ENCODE data around the gene GATA1. TPM values are rescaled to one million over a fixed set of nuclear protein-coding genes. Genes with fewer than 3 reads are reported as not detected.

GATA1 gene
- total RNA-seq, result not detected

DNA sequence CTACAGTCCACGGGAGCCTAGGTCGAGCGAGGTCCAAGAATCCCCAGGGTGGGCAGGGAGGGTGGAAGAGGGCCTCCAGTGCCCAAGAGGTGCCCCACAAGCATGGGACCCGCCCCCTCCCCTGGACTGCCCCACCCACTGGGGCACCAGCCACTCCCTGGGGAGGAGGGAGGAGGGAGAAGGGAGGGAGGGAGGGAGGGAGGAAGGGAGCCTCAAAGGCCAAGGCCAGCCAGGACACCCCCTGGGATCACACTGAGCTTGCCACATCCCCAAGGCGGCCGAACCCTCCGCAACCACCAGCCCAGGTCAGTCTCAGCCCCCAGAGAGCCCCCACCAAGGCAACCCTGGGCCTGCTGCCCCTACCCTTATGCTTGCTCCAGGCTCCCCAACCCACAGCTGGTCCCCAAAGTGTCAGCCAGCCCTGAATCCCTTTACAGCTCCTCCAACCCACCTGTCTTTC, at the start of gene GATA1:
Gene GATA1 (plus strand): TSS at position 250 of the 460 bp plus-strand sequence. CDS start 4,520 bp downstream, outside the sequence.
- no peaks in the 10 kb centered on the region for H3K9me3 Mint-ChIP-seq
- ChIA-PET POLR2A (no interaction called here), CTCF (no interaction called here)
- peaks cover 14% of the 10 kb centered on the region for H3K4me1 Mint-ChIP-seq
- no peak within 1 kb of the TSS for H3K4me3 Mint-ChIP-seq
- DNase-seq, result no peak
- peaks cover 9% of the 10 kb centered on the region for H3K27me3 Mint-ChIP-seq
- no peak within 1 kb of the TSS for H3K27ac Mint-ChIP-seq
- H3K36me3 Mint-ChIP-seq (ENCODE audit: low read depth), result no peaks in the 10 kb centered on the region

DNA sequence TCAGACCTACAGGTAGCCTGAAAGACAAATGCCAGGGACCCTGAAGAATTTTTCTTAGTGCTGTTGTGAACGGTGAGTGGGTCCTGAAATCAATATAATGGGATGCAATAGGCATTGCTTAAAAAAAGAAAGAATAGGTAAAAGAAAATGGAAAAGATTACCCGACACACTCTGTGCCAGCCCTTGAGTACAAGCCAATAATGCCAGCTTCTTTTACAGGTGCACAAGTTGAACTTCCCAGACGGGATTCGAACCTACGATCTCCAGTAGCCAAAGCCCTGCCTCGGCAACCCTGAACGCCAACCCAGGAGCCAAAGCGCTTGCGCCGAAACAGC, 49.5 kb upstream of the GATA1 start:
- POLR2A ChIA-PET, result interaction anchor here (0.6 to 4.4 kb wide), 28 partner anchors 8 to 435 kb away, joined by 3 to 59 read pairs (median 4); partner anchors contain the start of genes HDAC6, PLP2, PQBP1 and RBM3

DNA sequence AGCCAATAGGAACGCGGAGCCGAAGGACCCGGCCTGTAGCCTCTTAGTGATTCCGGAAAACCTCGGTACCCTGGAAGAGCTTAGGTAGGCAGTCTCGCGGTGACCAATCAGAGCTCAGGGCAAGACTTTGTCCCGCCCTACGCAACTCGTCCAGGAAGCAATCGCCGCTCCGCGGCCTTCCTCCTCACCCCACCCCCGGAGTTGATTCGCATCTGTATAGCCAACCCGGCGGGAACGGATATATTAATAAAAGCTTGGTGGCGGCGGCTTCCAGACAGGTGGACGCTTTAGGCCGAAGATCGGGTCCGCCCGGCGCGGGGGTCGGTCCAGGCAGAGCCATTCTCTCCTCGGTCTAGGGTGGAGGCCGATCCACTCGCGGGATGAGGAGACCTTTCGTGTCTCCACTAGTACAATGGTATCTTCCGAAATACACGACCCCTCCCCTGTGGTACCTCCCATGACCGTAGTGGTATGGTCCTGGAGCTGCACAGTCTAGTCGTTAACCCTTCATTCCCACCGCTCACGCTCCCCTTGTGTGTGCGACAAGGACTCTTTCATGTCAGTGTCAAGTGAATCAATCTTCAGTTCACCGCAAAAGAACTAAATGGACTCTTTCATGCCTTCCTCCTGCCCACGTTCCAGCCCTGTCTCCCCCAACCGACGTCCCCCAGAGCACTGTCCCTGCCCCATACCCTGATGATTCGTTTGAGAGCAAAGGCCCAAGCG, 49.0 kb upstream of the GATA1 start:
- H3K9me3 Mint-ChIP-seq, result no peaks in the 10 kb centered on the region
- H3K4me1 Mint-ChIP-seq, result peaks cover 19% of the 10 kb centered on the region
- H3K27ac Mint-ChIP-seq, result peak overlapping the region; percentile 96
- POLR2A ChIA-PET, result interaction anchor here (0.6 to 4.4 kb wide), 30 partner anchors 9 to 435 kb away, joined by 3 to 59 read pairs (median 4); partner anchors contain the start of genes HDAC6, PLP2, PQBP1 and RBM3
- H3K27me3 Mint-ChIP-seq, result no peaks in the 10 kb centered on the region
- DNase-seq, result peak; percentile 91
- H3K36me3 Mint-ChIP-seq (ENCODE audit: low read depth), result peaks cover 1% of the 10 kb centered on the region
- H3K4me3 Mint-ChIP-seq, result peak overlapping the region; percentile 91
- CTCF ChIA-PET, result interaction anchor here (1.1 to 1.2 kb wide), 3 partner anchors 42 to 198 kb away, joined by 3 to 4 read pairs (median 3); partner anchors contain the start of genes HDAC6 and TBC1D25

More for the DNA sequence above, 49.5 kb upstream of the GATA1 start:
- Mint-ChIP-seq H3K9me3 (no peaks in the 10 kb centered on the region), H3K4me1 (peaks cover 19% of the 10 kb centered on the region), H3K27me3 (no peaks in the 10 kb centered on the region), H3K36me3 (ENCODE audit: low read depth) (peaks cover 3% of the 10 kb centered on the region), H3K4me3 (peak overlapping the region; percentile 91), H3K27ac (peak overlapping the region; percentile 96)
- CTCF ChIA-PET, result interaction anchor here (1.1 to 1.2 kb wide), 3 partner anchors 41 to 197 kb away, joined by 3 to 4 read pairs (median 3); partner anchors contain the start of genes HDAC6 and TBC1D25
- no peak for DNase-seq

DNA sequence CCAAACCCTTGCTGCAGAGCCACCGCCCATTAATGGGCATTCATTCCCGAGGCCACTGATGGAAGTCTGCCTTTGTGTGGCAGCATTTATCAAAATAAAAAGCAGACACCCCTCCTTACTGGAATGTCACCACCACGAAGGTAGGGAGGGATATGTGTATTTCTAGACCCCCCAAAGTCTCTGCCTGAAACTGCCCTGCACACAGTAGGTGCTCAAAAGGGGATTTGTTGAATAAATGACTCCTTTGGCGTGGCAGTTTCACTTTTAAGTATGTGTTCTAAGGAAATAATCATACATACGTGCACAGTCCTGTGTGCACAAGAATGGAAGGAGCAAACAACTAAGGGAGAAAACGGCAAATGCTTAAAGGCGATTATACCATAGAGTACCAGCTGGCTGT, 48.5 kb upstream of the GATA1 start:
- DNase-seq, result no peak
- H3K27ac Mint-ChIP-seq, result peak overlapping the region; percentile 96
- ChIA-PET CTCF (interaction anchor here (1.1 to 1.2 kb wide), 2 partner anchors 64 to 199 kb away, joined by 3 read pairs; partner anchors contain the start of genes HDAC6 and TBC1D25), POLR2A (interaction anchor here (0.9 to 4.4 kb wide), 20 partner anchors 9 to 304 kb away, joined by 3 to 59 read pairs (median 7); partner anchors contain the start of genes HDAC6, PQBP1, RBM3 and SLC35A2)
- peak overlapping the region; percentile 91 for H3K4me3 Mint-ChIP-seq
- H3K27me3 Mint-ChIP-seq, result no peaks in the 10 kb centered on the region
- H3K9me3 Mint-ChIP-seq, result no peaks in the 10 kb centered on the region
- no peaks in the 10 kb centered on the region for H3K36me3 Mint-ChIP-seq (ENCODE audit: low read depth)
- H3K4me1 Mint-ChIP-seq, result peaks cover 19% of the 10 kb centered on the region

DNA sequence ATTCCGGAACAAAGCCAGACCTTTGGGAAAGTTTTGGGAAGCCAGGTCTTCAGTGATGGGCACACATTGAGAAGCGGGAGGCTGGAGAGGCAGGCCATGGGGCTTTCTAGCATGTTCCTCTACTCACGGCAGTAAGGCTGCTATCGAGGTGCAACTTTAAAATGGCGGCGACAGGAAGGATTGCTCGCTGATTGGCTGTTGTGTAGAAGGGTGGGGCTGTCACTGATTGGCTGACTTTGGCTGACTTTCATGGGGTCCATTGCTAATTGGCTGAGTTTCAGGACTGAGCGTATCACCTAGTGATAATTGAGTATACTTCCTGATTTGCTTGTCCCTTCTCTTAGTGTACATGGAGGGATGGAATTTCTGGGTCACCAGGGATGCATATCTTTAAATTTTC, 44.6 kb upstream of the GATA1 start:
- no peaks in the 10 kb centered on the region for H3K36me3 Mint-ChIP-seq (ENCODE audit: low read depth)
- no peaks in the 10 kb centered on the region for H3K9me3 Mint-ChIP-seq
- DNase-seq, result no peak
- POLR2A ChIA-PET, result no interaction called here
- H3K4me3 Mint-ChIP-seq, result no peak overlapping the region
- H3K4me1 Mint-ChIP-seq, result peaks cover 11% of the 10 kb centered on the region
- H3K27ac Mint-ChIP-seq, result no peak overlapping the region
- H3K27me3 Mint-ChIP-seq, result peaks cover 1% of the 10 kb centered on the region
- CTCF ChIA-PET, result no interaction called here

DNA sequence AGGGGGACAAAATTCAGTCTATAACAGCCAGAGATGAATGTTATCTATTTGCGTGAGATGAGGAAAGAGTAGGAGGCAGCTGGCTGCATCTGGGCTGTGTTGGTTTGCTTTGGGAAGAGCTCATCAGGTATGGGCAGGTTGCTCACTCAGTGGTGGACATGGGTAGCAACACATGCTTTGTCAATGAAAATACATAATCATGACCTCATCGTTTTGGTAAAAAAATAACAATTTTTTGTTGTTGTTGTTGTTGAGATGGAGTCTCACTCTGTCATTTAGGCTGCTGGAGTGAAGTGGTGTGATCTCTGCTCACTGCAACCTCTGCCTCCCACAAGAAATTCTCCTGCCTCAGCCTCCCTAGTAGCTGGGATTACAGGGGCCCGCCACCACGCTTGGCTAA, 41.2 kb upstream of the GATA1 start:
- H3K27ac Mint-ChIP-seq, result no peak overlapping the region
- H3K4me1 Mint-ChIP-seq, result peaks cover 1% of the 10 kb centered on the region
- POLR2A ChIA-PET, result no interaction called here
- H3K36me3 Mint-ChIP-seq (ENCODE audit: low read depth), result no peaks in the 10 kb centered on the region
- no peaks in the 10 kb centered on the region for H3K9me3 Mint-ChIP-seq
- DNase-seq, result no peak
- peaks cover 1% of the 10 kb centered on the region for H3K27me3 Mint-ChIP-seq
- H3K4me3 Mint-ChIP-seq, result no peak overlapping the region
- CTCF ChIA-PET, result no interaction called here

DNA sequence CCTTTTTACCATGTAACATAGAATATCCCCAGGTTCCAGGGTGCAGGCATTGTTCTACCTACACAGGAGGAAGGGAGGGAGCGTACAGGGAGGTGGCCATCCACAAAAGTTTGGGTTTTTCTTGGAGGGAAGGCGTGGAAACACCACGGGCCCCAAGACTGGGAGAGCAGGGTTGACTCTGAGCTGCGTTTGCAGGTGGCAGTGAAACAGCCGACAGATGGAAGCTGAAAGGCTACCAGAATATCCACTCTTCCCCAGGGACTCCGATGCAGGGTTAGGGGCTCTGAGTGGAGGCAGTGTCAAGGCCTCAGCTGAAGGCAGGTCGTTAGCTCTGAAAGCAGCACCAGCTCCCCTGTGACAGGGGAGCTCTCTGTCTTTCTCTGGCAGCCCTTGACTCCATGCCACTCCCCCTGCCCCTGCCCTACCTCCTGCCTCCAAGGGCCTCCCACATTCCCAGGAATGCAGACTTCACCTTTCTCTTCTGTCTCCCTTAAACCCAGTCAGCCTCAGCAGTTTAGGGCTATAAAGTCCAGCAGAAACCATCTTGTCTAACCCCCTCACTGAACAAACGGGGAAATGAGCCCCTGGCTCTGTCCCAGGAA, 38.9 kb upstream of the GATA1 start:
- Mint-ChIP-seq H3K9me3 (no peaks in the 10 kb centered on the region), H3K4me3 (no peak overlapping the region), H3K4me1 (peaks cover 11% of the 10 kb centered on the region), H3K27me3 (peaks cover 1% of the 10 kb centered on the region), H3K36me3 (ENCODE audit: low read depth) (no peaks in the 10 kb centered on the region), H3K27ac (no peak overlapping the region)
- no peak for DNase-seq
- POLR2A ChIA-PET, result no interaction called here
- CTCF ChIA-PET, result interaction anchor here (0.7 kb wide), 1 partner anchor 97 kb away, joined by 5 read pairs; no protein-coding TSS in a partner anchor

DNA sequence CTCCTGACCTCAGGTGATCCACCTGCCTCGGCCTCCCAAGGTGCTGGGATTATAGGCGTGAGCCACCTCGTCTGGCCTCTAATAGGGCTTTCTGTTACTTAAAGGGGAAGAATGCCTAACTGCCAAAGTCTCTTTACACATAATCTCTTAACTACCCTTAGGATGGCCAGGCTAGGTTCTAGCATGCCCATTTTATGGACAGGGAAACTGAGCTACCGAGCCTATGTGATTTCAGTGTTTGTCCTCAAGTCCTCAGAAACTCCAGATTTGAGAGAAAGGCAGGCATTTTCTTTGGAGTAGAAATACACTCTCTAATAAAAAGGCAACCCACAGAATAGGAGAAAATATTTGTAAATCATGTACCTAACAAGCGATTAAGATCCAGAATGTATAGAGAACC, 37.2 kb upstream of the GATA1 start:
- no peak overlapping the region for H3K4me3 Mint-ChIP-seq
- no peak for DNase-seq
- no peaks in the 10 kb centered on the region for H3K36me3 Mint-ChIP-seq (ENCODE audit: low read depth)
- peaks cover 1% of the 10 kb centered on the region for H3K27me3 Mint-ChIP-seq
- ChIA-PET CTCF (no interaction called here), POLR2A (interaction anchor here (0.8 kb wide), 2 partner anchors 12 kb away, joined by 3 read pairs; no protein-coding TSS in a partner anchor)
- H3K9me3 Mint-ChIP-seq, result no peaks in the 10 kb centered on the region
- H3K4me1 Mint-ChIP-seq, result peaks cover 11% of the 10 kb centered on the region
- H3K27ac Mint-ChIP-seq, result no peak overlapping the region

DNA sequence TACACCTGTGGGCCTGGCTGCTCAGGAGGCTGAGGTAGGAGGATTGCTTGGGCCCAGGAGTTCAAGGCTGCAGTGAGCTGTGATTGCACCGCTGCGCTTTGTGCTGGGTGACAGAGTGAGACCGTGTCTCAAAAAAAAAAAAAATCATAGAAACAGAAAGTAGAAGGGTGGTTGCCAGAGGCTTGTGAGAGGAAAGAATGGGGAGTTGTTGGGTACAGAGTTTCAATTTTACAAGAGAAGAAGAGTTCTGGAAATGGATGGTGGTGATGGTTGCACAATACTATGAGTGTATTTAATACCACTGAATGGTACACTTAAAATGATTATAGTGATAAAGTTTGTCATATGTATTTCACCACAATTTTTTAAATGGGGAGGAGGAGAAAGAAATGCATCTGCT, 35.0 kb upstream of the GATA1 start:
- DNase-seq, result no peak
- no peaks in the 10 kb centered on the region for H3K9me3 Mint-ChIP-seq
- H3K36me3 Mint-ChIP-seq (ENCODE audit: low read depth), result no peaks in the 10 kb centered on the region
- H3K27me3 Mint-ChIP-seq, result no peaks in the 10 kb centered on the region
- H3K4me3 Mint-ChIP-seq, result no peak overlapping the region
- H3K27ac Mint-ChIP-seq, result peak overlapping the region; percentile 18
- ChIA-PET POLR2A (interaction anchor here (1.0 kb wide), 1 partner anchor 38 kb away, joined by 3 read pairs; no protein-coding TSS in a partner anchor), CTCF (no interaction called here)
- peaks cover 11% of the 10 kb centered on the region for H3K4me1 Mint-ChIP-seq

DNA sequence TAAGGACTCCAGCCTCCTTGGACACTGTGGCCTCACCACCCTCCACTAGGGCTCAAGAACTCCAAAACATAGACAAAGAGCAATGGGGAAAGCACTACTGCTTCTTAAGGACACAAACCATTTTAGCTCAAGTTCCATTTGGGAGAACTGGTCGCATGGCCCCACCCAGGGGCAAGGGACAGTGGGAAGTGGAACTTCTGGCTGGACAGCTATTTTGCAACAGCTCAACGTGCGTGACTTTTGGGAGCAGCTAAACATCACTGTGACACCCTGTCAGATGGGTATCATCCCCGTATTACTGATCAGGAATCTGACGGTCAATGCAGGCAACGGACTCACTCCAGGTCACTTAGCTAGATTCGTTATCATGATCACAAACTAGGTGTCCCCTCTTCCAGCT, 33.9 kb upstream of the GATA1 start:
- H3K27me3 Mint-ChIP-seq, result no peaks in the 10 kb centered on the region
- POLR2A ChIA-PET, result interaction anchor here (1.0 to 1.2 kb wide), 2 partner anchors 16 to 39 kb away, joined by 3 to 4 read pairs; no protein-coding TSS in a partner anchor
- H3K36me3 Mint-ChIP-seq (ENCODE audit: low read depth), result no peaks in the 10 kb centered on the region
- H3K27ac Mint-ChIP-seq, result no peak overlapping the region
- no peak overlapping the region for H3K4me3 Mint-ChIP-seq
- no peaks in the 10 kb centered on the region for H3K9me3 Mint-ChIP-seq
- H3K4me1 Mint-ChIP-seq, result peaks cover 11% of the 10 kb centered on the region
- DNase-seq, result no peak
- CTCF ChIA-PET, result no interaction called here

DNA sequence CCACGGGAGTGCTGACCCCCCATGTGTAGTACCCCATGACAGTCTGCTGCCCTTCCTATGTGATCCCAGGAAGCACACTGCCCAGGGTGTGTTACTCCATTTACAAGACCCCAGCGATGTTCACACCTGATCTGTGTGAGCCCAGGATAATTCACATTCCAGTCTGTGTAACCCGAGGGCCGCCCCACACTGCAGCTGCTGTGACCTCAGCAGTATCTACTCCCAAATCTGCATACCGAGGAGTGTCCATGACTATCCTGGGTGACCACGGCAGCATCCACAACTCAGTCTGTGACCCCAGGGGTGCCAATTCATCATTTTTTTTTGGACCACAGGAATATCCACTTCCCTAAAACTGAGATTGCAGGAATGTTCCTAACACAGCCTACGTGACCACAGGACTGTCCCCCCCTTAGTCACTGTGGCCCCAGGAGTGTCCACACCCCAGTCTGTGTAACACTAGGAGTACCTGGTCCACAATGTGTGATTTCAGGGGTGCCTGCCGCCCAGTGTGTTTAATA, 32.6 kb upstream of the GATA1 start:
- H3K4me1 Mint-ChIP-seq, result peaks cover 11% of the 10 kb centered on the region
- H3K27ac Mint-ChIP-seq, result no peak overlapping the region
- no peaks in the 10 kb centered on the region for H3K9me3 Mint-ChIP-seq
- ChIA-PET POLR2A (no interaction called here), CTCF (no interaction called here)
- H3K36me3 Mint-ChIP-seq (ENCODE audit: low read depth), result no peaks in the 10 kb centered on the region
- H3K27me3 Mint-ChIP-seq, result no peaks in the 10 kb centered on the region
- no peak overlapping the region for H3K4me3 Mint-ChIP-seq
- no peak for DNase-seq

DNA sequence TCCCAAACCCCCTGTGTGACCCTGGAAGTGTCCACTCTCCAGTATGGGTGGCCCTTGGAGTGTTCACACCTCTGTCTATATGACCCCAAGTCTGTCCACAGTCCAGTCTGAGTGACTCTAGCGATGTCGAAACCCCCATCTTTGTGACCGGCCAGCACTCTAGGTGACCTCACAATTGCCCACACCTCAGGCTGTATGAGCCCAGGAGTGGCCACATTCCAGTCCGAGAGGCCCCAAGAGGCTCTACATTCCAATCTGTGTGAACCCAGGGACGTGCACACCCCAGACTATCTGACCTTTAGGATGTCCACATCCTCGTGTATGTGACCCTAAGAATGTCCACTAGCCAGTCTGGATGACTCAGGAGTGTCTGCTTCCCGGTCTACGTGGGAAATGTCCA, 32.2 kb upstream of the GATA1 start:
- DNase-seq, result no peak
- Mint-ChIP-seq H3K36me3 (ENCODE audit: low read depth) (no peaks in the 10 kb centered on the region), H3K4me3 (no peak overlapping the region), H3K9me3 (no peaks in the 10 kb centered on the region), H3K27ac (no peak overlapping the region), H3K27me3 (no peaks in the 10 kb centered on the region), H3K4me1 (peaks cover 11% of the 10 kb centered on the region)
- CTCF ChIA-PET, result no interaction called here
- POLR2A ChIA-PET, result no interaction called here

Measured in activated CD4-positive, alpha-beta memory T cell treated with anti-CD3 and anti-CD28 coated beads, Interleukin-2, amount 10 ng/mL, durations not matched to agents 7 days and 5 days (primary cell).